Fibroblast of lung (primary cell): Measurements from ENCODE around the gene F13B.

ENCODE experiments used
- EZH2 ChIP-seq: IDR thresholded peaks from 2 replicates; pipeline ENCODE4 v1.5.1; 2012; ENCODE audit warnings: low read length, control low read depth, mild to moderate bottlenecking; ENCODE audit errors: missing control alignments
- TF ChIP-seq, protein P1 (sequence below), 2 donors: IDR thresholded peaks in 1 of 2; conservative IDR thresholded peaks in 1 of 2; 1 replicate in 1 of 2; 2 replicates in 1 of 2; pipeline ENCODE4 v1.5.1; 2011 to 2012; ENCODE audit warnings: low read length in 2 of 2, control low read depth in 1 of 2, inconsistent platforms in 1 of 2, low read depth in 1 of 2, mild to moderate bottlenecking in 1 of 2

DNA sequence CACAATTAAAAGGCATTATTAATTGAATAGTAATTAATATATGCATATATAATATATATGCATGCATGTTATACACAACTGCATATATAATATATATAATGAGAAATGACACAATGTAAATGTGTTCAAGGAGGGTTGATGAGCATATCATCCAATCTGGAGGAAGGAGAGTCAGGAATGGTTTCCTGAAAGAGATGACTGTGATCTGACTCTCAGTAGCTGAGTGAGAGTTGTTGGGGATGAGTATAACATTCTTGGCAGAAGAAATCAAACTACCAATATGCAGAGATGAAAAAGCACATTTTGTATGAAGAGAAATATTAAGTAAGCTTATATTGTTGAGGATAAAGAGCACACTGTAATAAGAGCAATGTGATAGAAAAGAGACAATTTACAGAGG lies 37.3 kb downstream of the F13B start:
- TF ChIP-seq, protein P1, sequence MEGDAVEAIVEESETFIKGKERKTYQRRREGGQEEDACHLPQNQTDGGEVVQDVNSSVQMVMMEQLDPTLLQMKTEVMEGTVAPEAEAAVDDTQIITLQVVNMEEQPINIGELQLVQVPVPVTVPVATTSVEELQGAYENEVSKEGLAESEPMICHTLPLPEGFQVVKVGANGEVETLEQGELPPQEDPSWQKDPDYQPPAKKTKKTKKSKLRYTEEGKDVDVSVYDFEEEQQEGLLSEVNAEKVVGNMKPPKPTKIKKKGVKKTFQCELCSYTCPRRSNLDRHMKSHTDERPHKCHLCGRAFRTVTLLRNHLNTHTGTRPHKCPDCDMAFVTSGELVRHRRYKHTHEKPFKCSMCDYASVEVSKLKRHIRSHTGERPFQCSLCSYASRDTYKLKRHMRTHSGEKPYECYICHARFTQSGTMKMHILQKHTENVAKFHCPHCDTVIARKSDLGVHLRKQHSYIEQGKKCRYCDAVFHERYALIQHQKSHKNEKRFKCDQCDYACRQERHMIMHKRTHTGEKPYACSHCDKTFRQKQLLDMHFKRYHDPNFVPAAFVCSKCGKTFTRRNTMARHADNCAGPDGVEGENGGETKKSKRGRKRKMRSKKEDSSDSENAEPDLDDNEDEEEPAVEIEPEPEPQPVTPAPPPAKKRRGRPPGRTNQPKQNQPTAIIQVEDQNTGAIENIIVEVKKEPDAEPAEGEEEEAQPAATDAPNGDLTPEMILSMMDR (conservative IDR thresholded peaks at IDR 0.05 in 1 of 2, IDR thresholded peaks at IDR 0.05 in 1 of 2; ENCODE audit: low read depth in 1 of 2, low read length in 2 of 2) = no peak
- no peak for TF ChIP-seq EZH2
